Measurements from ENCODE around the gene CMSS1.

Gene CMSS1

DNA sequence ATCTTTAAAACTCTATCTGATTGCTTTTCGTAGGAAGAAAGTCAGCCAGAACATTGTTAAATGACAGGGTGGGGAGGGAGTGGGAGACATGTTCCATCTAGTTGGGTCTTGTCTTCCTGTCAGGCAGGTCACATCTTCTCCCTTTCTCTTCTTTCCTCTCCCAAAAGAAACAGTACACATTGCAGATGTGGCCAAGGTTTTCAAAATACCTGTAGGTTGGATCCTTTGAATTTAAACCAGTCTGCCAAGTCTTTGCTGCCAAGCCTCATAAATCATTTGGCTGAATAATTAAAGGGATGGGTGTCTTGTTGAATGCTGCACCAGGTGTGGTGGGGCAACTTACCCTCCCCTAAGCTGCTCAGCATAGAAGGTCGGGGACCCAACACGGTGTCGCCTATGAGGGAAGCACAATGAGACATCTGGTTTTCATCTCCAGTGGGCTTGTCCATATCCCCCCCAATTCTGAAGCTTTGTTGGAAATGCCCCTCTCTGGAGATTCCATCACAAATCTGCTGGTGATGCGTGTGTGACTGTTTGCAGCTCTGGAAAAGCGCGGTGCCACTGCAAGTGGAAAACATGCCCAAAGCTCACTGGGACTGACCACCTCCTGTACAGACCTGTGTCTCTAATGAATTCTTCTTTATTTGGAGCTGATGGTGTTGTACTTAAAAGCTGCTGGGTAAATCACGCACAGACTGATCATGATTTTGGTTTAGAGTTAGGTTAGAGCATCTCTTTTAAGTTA is 184.0 kb downstream of the CMSS1 start:
- no peak for DNase-seq

GRCh38 chr3:100002599-100003350 is 185.1 kb downstream of the CMSS1 start:
- no peak for DNase-seq

- DNase-seq, result no peak
Observed at GRCh38 chr3:100003609-100004503, 186.2 kb downstream of the CMSS1 start.

GRCh38 chr3:100004931-100005330 is 187.3 kb downstream of the CMSS1 start:
- no peak for DNase-seq

GRCh38 chr3:100005665-100006393 is 188.2 kb downstream of the CMSS1 start:
- DNase-seq, result no peak

DNA sequence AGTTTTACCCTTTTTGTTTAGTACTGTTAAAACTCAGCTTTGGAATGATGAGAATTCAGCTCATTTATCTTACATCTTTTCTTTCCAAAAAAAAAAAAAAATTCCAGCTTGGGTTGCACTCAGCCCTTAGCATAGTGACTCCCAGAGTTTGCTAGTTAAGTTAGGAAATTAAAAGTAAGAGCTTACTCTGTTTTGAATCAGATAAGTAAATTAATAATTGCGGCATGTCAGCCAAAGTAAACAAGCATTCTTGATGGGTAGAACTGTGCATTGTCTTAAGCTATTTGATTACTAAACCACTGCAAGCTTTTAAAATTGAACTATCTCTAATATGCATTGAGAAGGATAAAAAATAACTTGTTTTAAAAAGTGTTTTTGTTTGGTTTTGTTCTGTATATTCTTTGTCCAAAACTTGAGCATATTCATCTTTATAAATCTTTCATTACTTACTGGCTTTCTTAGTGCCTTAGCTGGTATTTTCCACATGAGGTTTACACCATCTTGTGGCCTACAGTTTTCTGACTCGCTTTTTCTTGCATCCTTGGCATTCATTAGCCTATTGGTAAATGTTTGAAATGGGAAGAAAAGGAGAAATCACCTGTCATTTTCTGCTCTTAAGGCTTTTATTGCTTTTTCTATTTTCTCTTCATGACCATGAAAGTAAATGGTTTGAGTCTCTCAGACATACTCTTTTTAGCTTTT is 189.1 kb downstream of the CMSS1 start:
- DNase-seq, result no peak

GRCh38 chr3:100007313-100007712 is 189.7 kb downstream of the CMSS1 start:
- no peak for DNase-seq

GRCh38 chr3:100008081-100008698 is 190.5 kb downstream of the CMSS1 start:
- DNase-seq, result no peak

DNA sequence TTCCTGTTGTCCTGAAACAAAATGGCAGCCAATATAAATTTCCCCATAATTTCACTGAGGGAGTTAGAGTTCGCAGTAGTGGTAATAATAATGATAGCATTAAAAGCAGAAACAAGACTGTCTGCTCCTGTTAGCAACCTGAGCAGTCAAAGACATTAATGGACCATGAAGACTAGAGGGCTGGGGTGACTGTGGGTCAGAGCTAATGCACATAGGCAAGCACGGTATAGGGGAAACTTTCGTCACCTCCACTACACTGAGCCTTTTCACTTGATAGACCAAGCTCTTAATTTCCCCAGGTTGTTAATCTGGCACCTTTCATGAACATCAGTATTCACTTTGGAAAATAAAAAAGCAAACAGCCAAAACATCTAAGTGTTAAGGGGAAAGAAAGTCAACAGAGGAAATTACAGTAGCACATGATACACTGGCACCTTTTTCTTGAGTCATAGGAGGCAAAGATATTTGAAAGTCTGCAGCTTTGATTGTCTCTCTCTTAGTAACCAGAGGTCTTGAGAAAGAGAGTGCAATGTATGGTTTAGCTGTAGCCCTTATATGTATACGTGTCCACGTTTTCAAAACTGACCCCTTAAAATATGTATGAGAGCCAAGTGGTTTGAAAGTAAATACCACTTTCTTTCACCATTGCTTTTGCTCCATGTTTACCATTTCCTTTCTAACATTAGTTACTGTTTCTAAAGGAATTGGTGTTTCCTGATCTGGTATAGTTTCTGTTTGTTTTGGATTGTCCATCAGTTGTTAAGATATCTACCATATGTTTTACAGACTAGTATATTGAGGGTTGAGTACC is 191.8 kb downstream of the CMSS1 start:
- no peak for DNase-seq

- DNase-seq, result no peak
Observed at GRCh38 chr3:100010087-100010417, 192.4 kb downstream of the CMSS1 start.

- DNase-seq, result no peak
Observed at GRCh38 chr3:100018806-100019205, 201.1 kb downstream of the CMSS1 start.

DNA sequence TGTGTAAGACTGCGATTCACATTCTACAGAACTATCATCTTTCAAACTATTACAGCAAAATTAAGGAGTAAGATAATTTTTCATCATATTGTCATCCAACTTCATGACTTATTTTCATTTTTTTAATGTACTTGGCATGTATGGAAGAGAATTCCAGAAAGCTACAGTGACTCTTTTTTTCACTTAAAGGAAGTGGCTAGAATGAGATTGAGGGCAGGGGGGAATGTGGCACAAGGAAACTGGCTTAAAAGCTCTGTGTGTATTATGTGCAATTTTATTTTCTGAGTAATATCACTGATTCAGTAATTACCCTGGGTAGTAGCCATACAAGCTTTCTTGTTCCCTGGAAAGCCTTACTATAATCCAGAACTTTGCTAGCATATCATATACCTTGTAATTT is 202.1 kb downstream of the CMSS1 start:
- no peak for DNase-seq

GRCh38 chr3:100020876-100021644 is 203.4 kb downstream of the CMSS1 start:
- no peak for DNase-seq

DNA sequence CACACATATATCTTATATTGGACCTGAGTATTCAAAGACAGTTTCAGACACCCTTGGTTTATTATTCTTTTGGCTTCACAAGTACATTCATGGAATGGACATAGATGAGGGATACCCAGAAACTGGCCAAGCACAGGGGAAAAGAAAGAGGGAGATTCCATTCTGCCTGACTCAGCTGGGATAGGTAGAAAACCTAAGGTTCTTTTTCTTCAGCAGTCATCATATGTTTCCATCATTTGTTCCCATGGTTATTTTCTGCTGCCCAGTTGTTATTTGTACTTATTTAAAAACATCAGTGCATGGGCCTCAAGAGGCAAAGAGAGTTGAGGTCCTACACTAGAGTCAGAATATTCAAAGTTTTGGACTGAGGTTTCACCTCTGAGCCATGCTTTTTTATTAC is 204.8 kb downstream of the CMSS1 start:
- no peak for DNase-seq

DNA sequence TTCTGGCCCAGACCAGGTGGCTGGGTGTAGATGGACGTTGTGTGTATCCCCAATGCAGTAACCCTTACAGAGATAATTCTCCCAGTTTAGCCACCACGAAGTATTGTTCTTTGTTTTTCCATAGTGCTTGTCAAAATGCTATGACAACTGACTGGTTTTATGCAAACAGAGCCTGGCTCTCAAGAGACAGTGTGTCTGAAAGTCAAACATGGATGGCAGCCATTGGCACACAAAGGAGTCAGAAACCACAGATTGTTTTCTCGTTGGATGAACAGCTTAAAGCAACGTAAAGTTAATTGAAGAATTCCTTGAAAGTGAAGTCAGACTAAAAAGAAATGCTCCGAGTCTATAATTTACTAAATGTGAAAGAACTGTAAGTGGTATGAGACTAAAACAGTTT is 205.5 kb downstream of the CMSS1 start:
- no peak for DNase-seq

- no peak for DNase-seq
Observed at GRCh38 chr3:100023595-100023994, 205.9 kb downstream of the CMSS1 start.

DNA sequence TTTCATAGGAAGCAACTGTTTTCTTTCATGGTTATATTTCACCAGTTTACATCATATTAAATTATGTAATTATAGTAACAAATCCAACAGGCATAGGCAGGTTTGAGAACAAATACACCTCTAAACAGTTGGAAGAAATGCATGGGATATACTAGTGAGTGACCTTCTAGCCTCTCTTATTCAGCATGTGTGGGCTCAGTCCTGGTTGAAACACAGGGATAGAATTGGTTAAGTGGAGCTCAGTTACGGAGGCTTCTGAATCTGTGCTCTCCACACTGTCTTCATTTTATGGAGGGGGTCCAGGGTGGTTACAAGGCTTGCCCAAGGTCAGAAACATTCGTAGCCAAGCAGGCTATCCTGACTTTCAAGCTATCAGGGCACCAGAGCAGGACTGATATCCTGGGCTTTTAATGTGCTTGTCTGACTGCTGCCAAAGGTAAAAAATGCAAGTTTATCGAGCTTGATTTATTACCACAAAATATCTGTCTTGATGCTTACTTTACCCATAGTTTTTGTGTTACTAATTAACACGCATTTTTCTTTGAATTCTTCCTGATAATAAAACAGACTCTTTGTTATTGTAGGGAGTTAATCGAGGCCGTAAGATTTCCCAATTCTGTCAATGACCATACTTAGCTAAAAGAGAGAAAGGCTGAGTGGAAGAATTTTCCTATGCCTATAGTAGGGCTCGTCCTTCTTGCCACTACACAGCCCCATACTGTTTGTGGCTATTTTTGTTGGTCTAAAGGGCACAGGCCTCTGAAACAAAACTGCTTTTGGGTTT is 207.1 kb downstream of the CMSS1 start:
- DNase-seq, result no peak

DNA sequence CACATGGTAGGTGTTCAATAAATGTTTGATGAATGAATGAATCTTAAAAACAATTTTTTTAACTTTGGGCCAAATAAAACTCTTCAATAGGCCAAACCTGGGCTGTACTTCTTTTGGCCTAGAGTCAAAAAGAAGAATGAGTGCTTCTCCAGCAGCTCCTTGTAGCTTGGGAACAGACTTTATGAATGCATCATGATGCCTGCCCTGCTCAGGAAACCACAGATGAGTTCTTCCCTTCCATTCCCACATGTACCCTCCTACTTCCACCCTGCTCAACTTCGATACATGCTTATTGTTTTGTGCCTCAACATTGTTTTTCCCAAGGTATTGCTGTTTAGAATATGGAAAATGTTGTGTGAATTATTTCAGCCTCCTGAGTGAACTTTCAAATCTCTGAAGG is 209.7 kb downstream of the CMSS1 start:
- DNase-seq, result no peak

GRCh38 chr3:100029052-100029451 is 211.4 kb downstream of the CMSS1 start:
- no peak for DNase-seq

Measured in GOT3 (cell line).